DOHH2 (cell line): ENCODE measurements around the gene GRIPAP1.

Experiments
- EZH2phosphoT487 ChIP-seq: fragments of 200-600 bp; sonication (generic); IDR thresholded peaks from 2 replicates; pipeline ENCODE4 v1.6.1; 2017; ENCODE audit warnings: borderline replicate concordance, mild to moderate bottlenecking, antibody characterized with exemption, low read length, moderate library complexity, mixed read lengths
- TF ChIP-seq, protein P1 (sequence below): fragments of 200-600 bp; sonication (generic); IDR thresholded peaks from one replicate; pipeline ENCODE4 v1.5.1; 2014; ENCODE audit warnings: antibody characterized with exemption, mild to moderate bottlenecking, low read depth, low read length; ENCODE audit not compliant: poor library complexity, severe bottlenecking

DNA sequence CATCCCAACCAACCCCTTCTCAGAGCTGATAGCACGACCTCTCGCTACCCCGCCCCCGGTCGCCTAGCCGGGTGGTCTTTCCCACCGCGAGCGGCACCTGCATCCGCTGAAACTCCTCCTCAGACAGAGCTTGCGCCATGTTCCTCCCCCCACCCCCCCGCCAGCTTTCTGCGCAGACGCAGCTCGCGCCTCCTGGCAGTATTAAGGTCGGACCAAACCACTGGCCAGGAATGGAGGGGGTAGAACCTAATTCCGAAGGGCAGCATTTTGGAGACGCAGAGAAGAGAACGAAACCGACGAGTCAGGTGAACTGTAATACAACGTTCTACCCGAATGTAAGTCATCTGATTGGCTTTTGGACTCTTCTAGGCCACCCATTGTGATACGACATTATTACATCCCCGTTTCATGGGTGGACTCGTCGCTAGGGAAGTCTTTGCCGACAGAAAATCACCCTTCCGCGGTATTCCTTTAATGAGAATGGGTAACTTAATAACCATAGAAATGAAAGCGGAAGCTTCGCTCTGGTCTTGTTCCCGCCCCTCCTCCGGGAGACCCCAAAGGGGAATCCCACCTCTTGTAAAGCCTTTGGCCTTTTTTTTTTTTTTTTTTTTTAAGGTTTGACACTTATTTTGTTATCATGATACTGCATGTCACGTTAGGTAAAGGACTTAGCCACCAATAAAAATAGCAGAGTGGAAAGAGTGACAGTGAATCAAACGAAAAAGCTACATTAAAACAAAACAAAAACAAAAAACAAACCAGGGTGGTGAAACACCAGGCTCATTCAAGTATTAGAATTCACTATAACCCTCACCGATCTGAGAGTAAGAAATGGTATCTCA lies at the start of gene GRIPAP1:
- TF ChIP-seq, protein P1, sequence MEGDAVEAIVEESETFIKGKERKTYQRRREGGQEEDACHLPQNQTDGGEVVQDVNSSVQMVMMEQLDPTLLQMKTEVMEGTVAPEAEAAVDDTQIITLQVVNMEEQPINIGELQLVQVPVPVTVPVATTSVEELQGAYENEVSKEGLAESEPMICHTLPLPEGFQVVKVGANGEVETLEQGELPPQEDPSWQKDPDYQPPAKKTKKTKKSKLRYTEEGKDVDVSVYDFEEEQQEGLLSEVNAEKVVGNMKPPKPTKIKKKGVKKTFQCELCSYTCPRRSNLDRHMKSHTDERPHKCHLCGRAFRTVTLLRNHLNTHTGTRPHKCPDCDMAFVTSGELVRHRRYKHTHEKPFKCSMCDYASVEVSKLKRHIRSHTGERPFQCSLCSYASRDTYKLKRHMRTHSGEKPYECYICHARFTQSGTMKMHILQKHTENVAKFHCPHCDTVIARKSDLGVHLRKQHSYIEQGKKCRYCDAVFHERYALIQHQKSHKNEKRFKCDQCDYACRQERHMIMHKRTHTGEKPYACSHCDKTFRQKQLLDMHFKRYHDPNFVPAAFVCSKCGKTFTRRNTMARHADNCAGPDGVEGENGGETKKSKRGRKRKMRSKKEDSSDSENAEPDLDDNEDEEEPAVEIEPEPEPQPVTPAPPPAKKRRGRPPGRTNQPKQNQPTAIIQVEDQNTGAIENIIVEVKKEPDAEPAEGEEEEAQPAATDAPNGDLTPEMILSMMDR: no peak
- no peak for TF ChIP-seq EZH2phosphoT487
